ENCODE measurements around the gene ANKS6. TPM values are rescaled to one million over a fixed set of nuclear protein-coding genes. Genes with fewer than 3 reads are reported as not detected.

Gene ANKS6
- total RNA-seq, 1 experiment from 2014 or later: 21.1 TPM

GRCh38 chr9:98721643-98722042, 74.7 kb downstream of the ANKS6 start:
- Mint-ChIP-seq H3K4me3 (ENCODE audit: unreplicated experiment) (no peak overlapping the region), H3K9me3 (ENCODE audit: unreplicated experiment) (no peaks in the 10 kb centered on the region), H3K27me3 (ENCODE audit: insufficient read depth, unreplicated experiment) (peaks cover 11% of the 10 kb centered on the region), H3K36me3 (ENCODE audit: insufficient read depth, unreplicated experiment) (no peaks in the 10 kb centered on the region), H3K27ac (ENCODE audit: unreplicated experiment) (no peak overlapping the region), H3K4me1 (ENCODE audit: low read depth, unreplicated experiment) (no peaks in the 10 kb centered on the region)
- intact Hi-C loops (cut with micrococcal nuclease; ENCODE audit: unreplicated experiment): no loop called here
- CTCF ChIA-PET: no interaction called here
- Histone ChIP-seq H3K36me3 (ENCODE audit: control insufficient read depth, insufficient read depth, low read length) (no peaks in the 10 kb centered on the region), H3K9me3 (no peaks in the 10 kb centered on the region), H3K4me1 (no peaks in the 10 kb centered on the region), H3K27me3 (replicated peaks; ENCODE audit: control insufficient read depth, insufficient read depth, low read length) (no peaks in the 10 kb centered on the region), H3K4me3 (ENCODE audit: low read depth, low read length) (no peak overlapping the region)
- TF ChIP-seq CTCF (IDR thresholded peaks at IDR 0.05; ENCODE audit: insufficient read depth in 1 of 2, low read depth in 1 of 2, low read length in 1 of 2, severe bottlenecking in 1 of 2, unreplicated experiment in 1 of 2): no peak
- POLR2A ChIA-PET: no interaction called here
- DNase-seq: peak in 1 of 2 experiments; percentile 5
- no TSS peak for BruUV-seq (replicated peaks)

- Histone ChIP-seq H3K27me3 (replicated peaks; ENCODE audit: control insufficient read depth, insufficient read depth, low read length) (no peaks in the 10 kb centered on the region), H3K36me3 (ENCODE audit: control insufficient read depth, insufficient read depth, low read length) (no peaks in the 10 kb centered on the region), H3K4me3 (ENCODE audit: low read depth, low read length) (no peak overlapping the region), H3K4me1 (no peaks in the 10 kb centered on the region), H3K9me3 (no peaks in the 10 kb centered on the region)
- H3K27me3 Mint-ChIP-seq (ENCODE audit: insufficient read depth, unreplicated experiment): peaks cover 17% of the 10 kb centered on the region
- no peak for TF ChIP-seq CTCF (IDR thresholded peaks at IDR 0.05; ENCODE audit: insufficient read depth in 1 of 2, low read depth in 1 of 2, low read length in 1 of 2, severe bottlenecking in 1 of 2, unreplicated experiment in 1 of 2)
- BruUV-seq (replicated peaks): no TSS peak
- ChIA-PET POLR2A (no interaction called here), CTCF (no interaction called here)
- H3K36me3 Mint-ChIP-seq (ENCODE audit: insufficient read depth, unreplicated experiment): no peaks in the 10 kb centered on the region
- DNase-seq: peak in 1 of 2 experiments; percentile 3
- H3K4me3 Mint-ChIP-seq (ENCODE audit: unreplicated experiment): no peak overlapping the region
- H3K27ac Mint-ChIP-seq (ENCODE audit: unreplicated experiment): no peak overlapping the region
- H3K9me3 Mint-ChIP-seq (ENCODE audit: unreplicated experiment): no peaks in the 10 kb centered on the region
- intact Hi-C loops (cut with micrococcal nuclease; ENCODE audit: unreplicated experiment): no loop called here
- no peaks in the 10 kb centered on the region for H3K4me1 Mint-ChIP-seq (ENCODE audit: low read depth, unreplicated experiment)
These were observed 76.0 kb downstream of the ANKS6 start for GRCh38 chr9:98720402-98720801.

- no peaks in the 10 kb centered on the region for H3K4me1 ChIP-seq
- BruUV-seq (replicated peaks): no TSS peak
- H3K27me3 Mint-ChIP-seq (ENCODE audit: insufficient read depth, unreplicated experiment): peaks cover 21% of the 10 kb centered on the region
These were observed 77.3 kb downstream of the ANKS6 start for GRCh38 chr9:98719055-98719454.

More at GRCh38 chr9:98719055-98719454, 77.3 kb downstream of the ANKS6 start:
- no peak overlapping the region for H3K4me3 Mint-ChIP-seq (ENCODE audit: unreplicated experiment)
- TF ChIP-seq CTCF (IDR thresholded peaks at IDR 0.05; ENCODE audit: insufficient read depth in 1 of 2, low read depth in 1 of 2, low read length in 1 of 2, severe bottlenecking in 1 of 2, unreplicated experiment in 1 of 2): no peak
- no peaks in the 10 kb centered on the region for H3K9me3 Mint-ChIP-seq (ENCODE audit: unreplicated experiment)
- no peaks in the 10 kb centered on the region for H3K36me3 Mint-ChIP-seq (ENCODE audit: insufficient read depth, unreplicated experiment)
- no peak for DNase-seq
- ChIA-PET POLR2A (no interaction called here), CTCF (no interaction called here)
- intact Hi-C loops (cut with micrococcal nuclease; ENCODE audit: unreplicated experiment): no loop called here
- no peak overlapping the region for H3K27ac Mint-ChIP-seq (ENCODE audit: unreplicated experiment)
- Histone ChIP-seq H3K9me3 (no peaks in the 10 kb centered on the region), H3K4me3 (ENCODE audit: low read depth, low read length) (no peak overlapping the region), H3K27me3 (replicated peaks; ENCODE audit: control insufficient read depth, insufficient read depth, low read length) (no peaks in the 10 kb centered on the region), H3K36me3 (ENCODE audit: control insufficient read depth, insufficient read depth, low read length) (no peaks in the 10 kb centered on the region)
- H3K4me1 Mint-ChIP-seq (ENCODE audit: low read depth, unreplicated experiment): no peaks in the 10 kb centered on the region

All from Caco-2 (cell line).